Psoas muscle (tissue), 8 donors: ENCODE results near the gene MFSD12. TPM values are rescaled to one million over a fixed set of nuclear protein-coding genes. Genes with fewer than 3 reads are reported as not detected.

Experiments
- ATAC-seq, 4 donors: fragments of 200-7000 bp; cut with Tn5 transposase; one replicate each; pipeline ENCODE4 v1.9.1; 2020; ENCODE audit warnings: moderate library complexity in 3 of 4, mild to moderate bottlenecking in 2 of 4
- DNase-seq, 2 donors: peaks; one replicate each; pipeline ENCODE4 v3.0.0-alpha.2; 2020
- H3K27ac ChIP-seq: fragments of 200-600 bp; one replicate; pipeline ENCODE4 v1.8.0; 2022
- H3K27me3 ChIP-seq, 3 donors: fragments of 200-600 bp in 1 of 3; one replicate each; pipeline versions ENCODE4 v1.6.1 to v1.8.0; 2013 to 2022; ENCODE audit warnings: low read length in 2 of 3, mild to moderate bottlenecking in 2 of 3, moderate library complexity in 1 of 3; ENCODE audit not compliant: insufficient read depth in 3 of 3
- H3K36me3 ChIP-seq, 2 donors: fragments of 200-600 bp in 1 of 2; one replicate each; pipeline versions ENCODE4 v1.6.1 to v1.8.0; 2013 to 2022; ENCODE audit warnings: low read depth in 1 of 2, mild to moderate bottlenecking in 1 of 2, moderate library complexity in 1 of 2; ENCODE audit not compliant: insufficient read depth in 1 of 2
- H3K4me1 ChIP-seq: fragments of 200-600 bp; one replicate; pipeline ENCODE4 v1.8.0; 2022
- H3K4me3 ChIP-seq: fragments of 200-600 bp; one replicate; pipeline ENCODE4 v1.8.0; 2022; ENCODE audit warnings: mild to moderate bottlenecking
- H3K9me3 ChIP-seq: fragments of 200-600 bp; one replicate; pipeline ENCODE4 v1.8.0; 2022
- WGBS, 3 donors: extraction: QIAGEN DNeasy Blood & Tissue Kit; methylation state at CpG; one replicate each; pipeline versions ENCODE4 v1.1.6 to v1.1.7; 2013; 5-methylcytosine and 5-hydroxymethylcytosine counted together
- intact Hi-C, 2 donors: fragments of 100-400 bp; cut with DNase I; formaldehyde crosslinking; loops; one replicate each; pipeline versions ENCODE4 v1.11.0 to v1.14.2; 2022
- polyA plus RNA-seq, 3 donors: library from polyadenylated mRNA; stranded (reverse); fragments of 200-250 nt; gene quantifications; one replicate each; pipeline ENCODE4 v1.2.3, GENCODE V29; 2013
- total RNA-seq, 4 donors: library from RNA; stranded (reverse); fragmentation: NEBNext Ultra II Directional in 2 of 4; extraction: Animal tissue kit (Norgen Biotek cat#: 25700) in 2 of 4; gene quantifications; one replicate each; pipeline versions ENCODE4 v1.2.1 to v1.2.4, GENCODE V29; 2021 to 2023
- TF ChIP-seq, protein P1 (sequence below): fragments of 200-600 bp; IDR thresholded peaks from one replicate; pipeline ENCODE4 v1.8.0; 2022; ENCODE audit warnings: antibody characterized with exemption
- donor health status: healthy with polysubstance abuse.
- donor health status: DM: no; HTN: no; CAD: no; lungs with moderate emphysema.
- donor health status: Bipolar disorder and iron deficiency.
- donor health status: healthy.
- donor health status: DM: yes; HTN: yes; CAD: no.
- donor health status: DM: no; HTN: no; CAD: no.
- donor health status: DM: no; HTN: no; CAD: no.
- donor health status: DM: yes; HTN: yes; CAD: no.

The MFSD12 gene
- total and polyA plus RNA-seq, 7 donors = 16.3 to 46.6 (median 25.2) TPM

DNA sequence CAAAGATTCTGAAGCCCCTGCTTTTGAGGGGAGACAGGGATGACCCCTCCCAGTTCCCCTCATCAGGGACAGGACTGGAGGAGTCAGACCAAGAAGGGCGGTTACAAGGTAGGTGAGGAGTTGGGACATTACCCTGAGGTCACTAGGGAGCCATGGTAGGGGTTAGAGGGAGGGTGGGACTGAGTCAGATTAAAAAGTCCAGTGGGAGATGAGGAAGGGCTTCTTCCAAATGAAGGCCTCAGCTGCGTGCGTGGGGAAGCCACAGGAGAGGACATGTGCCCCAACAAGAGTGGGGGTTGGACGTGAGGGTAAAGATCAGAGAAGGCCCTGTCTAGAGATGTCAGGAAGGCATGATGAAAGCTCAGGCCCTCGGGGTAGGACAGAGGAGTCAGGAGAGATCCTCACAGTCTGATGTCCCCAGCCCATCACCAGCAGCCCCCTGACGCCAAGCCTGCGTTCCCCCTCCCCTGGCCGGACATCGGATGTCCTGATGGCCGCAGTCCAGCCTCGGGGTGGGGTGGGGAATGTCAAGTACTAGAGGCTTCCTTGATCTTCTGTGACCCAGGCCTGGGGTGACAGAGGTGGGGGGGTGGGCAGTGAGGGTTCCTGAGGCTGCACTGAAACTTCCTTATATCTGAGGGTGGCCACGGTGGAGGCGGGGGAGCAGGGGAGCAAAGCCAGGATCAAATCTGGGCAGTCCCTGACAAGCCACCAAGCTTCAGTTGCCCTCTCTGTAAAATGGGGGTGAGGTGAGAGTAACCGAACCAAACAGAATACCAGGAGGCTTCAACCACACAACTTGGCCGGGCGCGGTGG is 6.5 kb upstream of the MFSD12 start:
- Histone ChIP-seq H3K9me3 (no peaks in the 10 kb centered on the region), H3K36me3 (no peaks in the 10 kb centered on the region), H3K27ac (no peak overlapping the region), H3K27me3 (peaks cover 0 to 2% (median 0%) of the 10 kb centered on the region in 3 donors), H3K4me3 (no peak overlapping the region), H3K4me1 (no peaks in the 10 kb centered on the region)
- TF ChIP-seq, protein P1, sequence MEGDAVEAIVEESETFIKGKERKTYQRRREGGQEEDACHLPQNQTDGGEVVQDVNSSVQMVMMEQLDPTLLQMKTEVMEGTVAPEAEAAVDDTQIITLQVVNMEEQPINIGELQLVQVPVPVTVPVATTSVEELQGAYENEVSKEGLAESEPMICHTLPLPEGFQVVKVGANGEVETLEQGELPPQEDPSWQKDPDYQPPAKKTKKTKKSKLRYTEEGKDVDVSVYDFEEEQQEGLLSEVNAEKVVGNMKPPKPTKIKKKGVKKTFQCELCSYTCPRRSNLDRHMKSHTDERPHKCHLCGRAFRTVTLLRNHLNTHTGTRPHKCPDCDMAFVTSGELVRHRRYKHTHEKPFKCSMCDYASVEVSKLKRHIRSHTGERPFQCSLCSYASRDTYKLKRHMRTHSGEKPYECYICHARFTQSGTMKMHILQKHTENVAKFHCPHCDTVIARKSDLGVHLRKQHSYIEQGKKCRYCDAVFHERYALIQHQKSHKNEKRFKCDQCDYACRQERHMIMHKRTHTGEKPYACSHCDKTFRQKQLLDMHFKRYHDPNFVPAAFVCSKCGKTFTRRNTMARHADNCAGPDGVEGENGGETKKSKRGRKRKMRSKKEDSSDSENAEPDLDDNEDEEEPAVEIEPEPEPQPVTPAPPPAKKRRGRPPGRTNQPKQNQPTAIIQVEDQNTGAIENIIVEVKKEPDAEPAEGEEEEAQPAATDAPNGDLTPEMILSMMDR = no peak
- ATAC-seq (no peak), DNase-seq (no peak)
- intact Hi-C loops = no loop called here
- 67 to 78% (median 71%) methylated on average over 14 to 17 of the region's 17 CpGs for WGBS, 3 donors

DNA sequence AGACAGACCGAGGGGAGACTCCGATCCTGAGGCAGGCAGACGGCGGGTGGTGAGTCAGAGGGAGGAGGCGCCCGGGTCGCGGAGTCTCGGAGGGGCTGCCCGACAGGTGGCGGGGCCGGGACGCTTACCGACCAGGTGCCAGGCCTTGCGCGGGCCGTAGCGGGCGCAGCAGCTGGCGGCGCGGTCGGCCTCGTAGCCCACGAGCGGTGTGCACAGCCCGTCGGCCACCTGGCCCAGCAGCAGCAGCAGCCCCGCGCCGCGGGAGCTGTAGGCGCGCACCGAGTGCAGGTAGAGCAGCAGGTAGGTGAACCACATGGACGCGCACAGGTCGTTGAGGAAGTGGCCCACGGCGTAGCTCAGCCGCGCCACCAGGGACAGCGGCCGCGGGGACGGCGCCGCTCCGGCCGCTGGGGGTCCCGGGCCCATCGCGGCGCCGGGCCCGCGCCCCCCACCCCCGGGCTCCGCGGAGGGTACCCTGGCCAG is 367 bp downstream of the MFSD12 start:
- intact Hi-C loops = loop anchor here in 1 of 2 donors (2.0 to 10.0 kb wide), 2 partner anchors 72 to 148 kb away; partner anchors contain the start of genes PIP5K1C and TJP3
- H3K36me3 ChIP-seq = no peaks in the 10 kb centered on the region
- peak overlapping the region; percentile 76 for H3K27ac ChIP-seq
- H3K27me3 ChIP-seq = no peaks in the 10 kb centered on the region
- ATAC-seq (peak; percentile 12 to 30 (median 18)), DNase-seq (peak; percentile 61 to 76)
- TF ChIP-seq, protein P1 = no peak
- no peaks in the 10 kb centered on the region for H3K9me3 ChIP-seq
- WGBS, 3 donors = 0 to 1% (median 0%) methylated on average over 29 to 60 of the region's 60 CpGs
- H3K4me1 ChIP-seq = peaks cover 8% of the 10 kb centered on the region
- peak overlapping the region; percentile 75 for H3K4me3 ChIP-seq

DNA sequence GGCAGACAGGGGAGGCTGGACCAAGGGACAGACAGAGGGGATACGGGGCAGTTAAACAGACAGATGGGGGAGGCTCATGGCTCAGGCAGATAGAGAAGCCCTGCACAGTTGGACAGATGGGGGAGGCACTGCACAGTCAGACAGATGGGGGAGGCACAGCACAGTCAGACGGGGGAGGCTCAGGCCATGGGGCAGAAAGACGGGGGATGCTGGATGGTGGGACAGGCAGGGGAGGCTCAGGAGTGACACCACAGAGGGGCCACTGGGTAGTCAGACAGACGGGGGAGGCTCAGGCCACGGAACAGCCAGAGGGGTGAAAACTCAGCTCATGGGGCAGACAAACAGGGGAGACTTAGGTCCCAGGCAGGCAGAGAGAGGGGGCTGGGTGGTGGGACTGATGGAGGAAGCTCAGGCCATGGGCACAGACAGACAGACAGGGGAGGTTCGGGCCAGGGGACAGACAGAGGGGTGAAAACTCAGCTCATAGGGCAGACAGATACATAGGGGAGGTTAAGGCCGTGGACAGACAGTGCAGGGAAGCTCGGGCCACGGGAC is 886 bp downstream of the MFSD12 start:
- Histone ChIP-seq H3K9me3 (no peaks in the 10 kb centered on the region), H3K4me3 (peak overlapping the region; percentile 75), H3K4me1 (peaks cover 8% of the 10 kb centered on the region), H3K36me3 (no peaks in the 10 kb centered on the region), H3K27ac (peak overlapping the region; percentile 76), H3K27me3 (no peaks in the 10 kb centered on the region)
- DNase-seq = no peak
- TF ChIP-seq, protein P1 = no peak
- 22 to 36% (median 24%) methylated on average over 9 of the region's 9 CpGs for WGBS, 3 donors
- no peak for ATAC-seq
- intact Hi-C loops = loop anchor here in 1 of 2 donors (2.0 to 10.0 kb wide), 2 partner anchors 72 to 148 kb away; partner anchors contain the start of genes PIP5K1C and TJP3

DNA sequence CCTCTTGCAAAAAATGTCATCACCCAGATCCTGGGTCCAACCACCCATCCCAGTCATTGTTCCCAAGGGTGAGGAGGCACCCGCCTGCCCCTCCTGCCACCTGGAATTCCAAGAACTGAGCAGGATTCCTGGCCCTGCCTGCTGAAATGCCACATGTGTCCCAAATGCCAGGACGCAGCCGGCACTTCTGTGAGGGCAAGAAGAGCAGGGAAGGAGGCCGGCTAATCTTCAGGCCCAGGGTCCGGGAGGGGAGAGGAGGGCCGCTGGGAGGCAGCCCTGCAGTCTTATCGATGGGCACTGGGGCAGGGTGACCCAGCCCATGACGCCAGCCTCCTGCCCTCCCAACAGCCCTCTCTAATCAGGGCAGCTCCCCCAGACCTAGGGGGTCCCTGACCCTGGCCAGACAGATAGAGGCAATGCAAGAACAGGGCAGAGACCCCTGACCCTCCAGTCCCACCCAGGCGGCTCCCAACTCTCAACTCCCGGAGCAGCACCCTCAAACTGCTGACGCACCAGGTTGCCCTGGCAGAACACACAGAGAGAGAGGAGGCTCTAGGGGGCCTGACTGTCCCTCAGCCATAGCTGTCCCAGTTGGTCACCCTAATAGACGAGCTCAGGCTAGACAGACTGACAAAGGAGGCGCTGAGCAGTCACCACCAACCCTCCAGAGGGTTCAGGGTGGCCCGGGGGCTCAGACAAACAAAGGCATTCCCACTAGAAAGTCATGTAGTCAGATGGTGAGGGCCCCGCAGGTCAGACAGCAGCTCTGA is 1.5 kb downstream of the MFSD12 start:
- no peak for DNase-seq

More for the DNA sequence above, 1.5 kb downstream of the MFSD12 start:
- Histone ChIP-seq H3K4me3 (peak overlapping the region; percentile 75), H3K27me3 (no peaks in the 10 kb centered on the region), H3K36me3 (peaks cover 0 to 3% of the 10 kb centered on the region in 2 donors), H3K9me3 (no peaks in the 10 kb centered on the region), H3K4me1 (peaks cover 8% of the 10 kb centered on the region), H3K27ac (no peak overlapping the region)
- WGBS, 3 donors = 73 to 79% (median 74%) methylated on average over 14 to 15 of the region's 15 CpGs
- intact Hi-C loops = loop anchor here in 1 of 2 donors (2.0 to 10.0 kb wide), 2 partner anchors 73 to 149 kb away; partner anchors contain the start of genes PIP5K1C and TJP3
- TF ChIP-seq, protein P1 = no peak
- ATAC-seq = no peak
